ENCODE measurements around the gene CEACAM19. TPM values are rescaled to one million over a fixed set of nuclear protein-coding genes. Genes with fewer than 3 reads are reported as not detected.
"Not testable (repeated sequence)": the region's sequence is repeated elsewhere in the genome, so short reads cannot be mapped to it uniquely, and the experiment has no call there.

The CEACAM19 gene
- total and polyA plus RNA-seq, 8 donors: 2.4 to 27.7 (median 5.3) TPM

- H3K4me3 ChIP-seq: no peak overlapping the region
- H3K27ac ChIP-seq: no peak overlapping the region
- TF ChIP-seq CTCF (IDR thresholded peaks at IDR 0.05): no peak
- H3K9me3 ChIP-seq: no peaks in the 10 kb centered on the region
- no peaks in the 10 kb centered on the region for H3K36me3 ChIP-seq
- no peaks in the 10 kb centered on the region for H3K27me3 ChIP-seq
- intact Hi-C loops (cut with DNase I): no loop called here
- no peaks in the 10 kb centered on the region for H3K4me1 ChIP-seq
- 89 to 94% methylated on average over 6 of the region's 6 CpGs for WGBS, 2 donors
- FAIRE-seq (no peak), DNase-seq (peak in 1 of 6 donors; percentile 35), ATAC-seq (no peak)
Observed at GRCh38 chr19:44706506-44707236, 35.4 kb downstream of the CEACAM19 start.

GRCh38 chr19:44707794-44708193, 36.5 kb downstream of the CEACAM19 start:
- no peak overlapping the region for H3K27ac ChIP-seq
- no peak for FAIRE-seq
- H3K27me3 ChIP-seq: no peaks in the 10 kb centered on the region
- intact Hi-C loops (cut with DNase I): no loop called here
- no peaks in the 10 kb centered on the region for H3K36me3 ChIP-seq
- no peak overlapping the region for H3K4me3 ChIP-seq
- 95 to 96% methylated on average over 20 of the region's 20 CpGs for WGBS, 2 donors
- no peak for ATAC-seq
- no peak for TF ChIP-seq CTCF (IDR thresholded peaks at IDR 0.05)
- H3K9me3 ChIP-seq: no peaks in the 10 kb centered on the region
- H3K4me1 ChIP-seq: no peaks in the 10 kb centered on the region
- no peak for DNase-seq

- ATAC-seq (no peak), DNase-seq (no peak), FAIRE-seq (no peak)
- no peak for TF ChIP-seq CTCF (IDR thresholded peaks at IDR 0.05)
- Histone ChIP-seq H3K27me3 (no peaks in the 10 kb centered on the region), H3K4me3 (no peak overlapping the region), H3K27ac (no peak overlapping the region), H3K9me3 (no peaks in the 10 kb centered on the region), H3K36me3 (no peaks in the 10 kb centered on the region), H3K4me1 (no peaks in the 10 kb centered on the region)
- intact Hi-C loops (cut with DNase I): no loop called here
- 84 to 91% methylated on average over 5 of the region's 5 CpGs for WGBS, 2 donors
Observed at GRCh38 chr19:44708940-44709339, 37.7 kb downstream of the CEACAM19 start.

DNA sequence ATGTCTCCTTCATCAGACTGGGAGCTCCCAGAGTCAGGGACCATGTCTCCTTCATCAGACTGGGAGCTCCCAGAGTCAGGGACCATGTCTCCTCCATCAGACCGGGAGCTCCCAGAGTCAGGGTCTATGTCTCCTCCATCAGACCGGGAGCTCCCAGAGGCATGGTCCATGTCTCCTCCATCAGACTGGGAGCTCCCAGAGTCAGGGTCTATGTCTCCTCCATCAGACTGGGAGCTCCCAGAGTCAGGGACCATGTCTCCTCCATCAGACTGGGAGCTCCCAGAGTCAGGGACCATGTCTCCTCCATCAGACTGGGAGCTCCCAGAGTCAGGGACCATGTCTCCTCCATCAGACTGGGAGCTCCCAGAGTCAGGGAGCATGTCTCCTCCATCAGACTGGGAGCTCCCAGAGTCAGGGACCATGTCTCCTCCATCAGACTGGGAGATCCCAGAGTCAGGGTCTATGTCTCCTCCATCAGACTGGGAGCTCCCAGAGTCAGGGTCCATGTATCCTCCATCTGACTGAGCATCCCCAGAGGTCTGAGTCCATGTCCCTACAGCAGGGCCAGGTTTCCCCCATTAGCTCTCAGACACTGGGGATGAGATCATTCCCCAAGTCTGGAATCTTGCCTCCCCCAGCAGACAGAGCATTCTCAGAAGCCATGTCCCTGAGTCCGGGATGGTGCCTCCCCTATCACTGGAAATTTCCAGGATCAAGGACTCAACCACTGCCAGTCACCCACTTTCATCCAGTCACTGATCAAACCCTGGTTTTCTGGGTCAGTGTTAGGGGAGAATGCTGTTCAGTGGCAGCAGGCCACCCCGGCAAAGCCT, 38.4 kb downstream of the CEACAM19 start:
- H3K27me3 ChIP-seq; H3K4me3 ChIP-seq; H3K4me1 ChIP-seq; H3K9me3 ChIP-seq; DNase-seq; intact Hi-C loops (cut with DNase I); H3K27ac ChIP-seq; ATAC-seq; H3K36me3 ChIP-seq; FAIRE-seq: not testable (repeated sequence)
- 84 to 90% methylated on average over 4 of the region's 4 CpGs for WGBS, 2 donors

DNA sequence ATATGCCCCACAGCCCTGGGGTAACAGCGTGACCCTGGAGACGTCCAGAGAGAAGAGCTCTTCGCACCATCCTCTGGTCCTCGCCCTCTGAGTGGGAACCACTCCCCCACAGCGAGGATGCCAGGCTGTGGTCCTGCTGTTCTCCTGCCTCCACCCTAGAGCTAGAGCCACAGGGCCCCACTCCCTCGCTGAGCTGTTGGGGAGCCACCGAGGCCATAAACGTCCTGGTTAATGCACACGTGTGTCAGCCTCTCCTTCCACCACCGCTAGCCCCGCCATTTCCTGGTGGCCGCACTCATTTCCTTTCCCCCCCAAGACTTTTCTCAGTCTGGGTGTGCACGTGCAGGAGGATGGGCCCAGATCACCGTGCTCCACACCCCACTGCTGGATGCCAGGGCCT, 39.2 kb downstream of the CEACAM19 start:
- H3K27me3 ChIP-seq: no peaks in the 10 kb centered on the region
- H3K36me3 ChIP-seq: no peaks in the 10 kb centered on the region
- H3K4me3 ChIP-seq: no peak overlapping the region
- DNase-seq (peak in 1 of 6 donors; percentile 46), ATAC-seq (no peak), FAIRE-seq (no peak)
- no peaks in the 10 kb centered on the region for H3K4me1 ChIP-seq
- intact Hi-C loops (cut with DNase I): no loop called here
- no peaks in the 10 kb centered on the region for H3K9me3 ChIP-seq
- H3K27ac ChIP-seq: no peak overlapping the region
- WGBS, 2 donors: 81 to 91% methylated on average over 14 of the region's 14 CpGs
- no peak for TF ChIP-seq CTCF (IDR thresholded peaks at IDR 0.05)
